ENCODE data around the gene MYRF.

Gene MYRF

GRCh38 chr11:61718621-61719302, 33.7 kb upstream of the MYRF start:
- no peak for DNase-seq (ENCODE audit: low read depth in 2 of 2)

GRCh38 chr11:61719978-61720377, 32.5 kb upstream of the MYRF start:
- DNase-seq (ENCODE audit: low read depth in 2 of 2), result no peak

GRCh38 chr11:61720597-61720996, 31.8 kb upstream of the MYRF start:
- DNase-seq (ENCODE audit: low read depth in 2 of 2), result no peak

GRCh38 chr11:61724437-61724836, 28.0 kb upstream of the MYRF start:
- DNase-seq (ENCODE audit: low read depth in 2 of 2), result no peak

- no peak for DNase-seq (ENCODE audit: low read depth in 2 of 2)
Measured at GRCh38 chr11:61725781-61726231, 26.6 kb upstream of the MYRF start.

GRCh38 chr11:61726775-61727174, 25.7 kb upstream of the MYRF start:
- no peak for DNase-seq (ENCODE audit: low read depth in 2 of 2)

- DNase-seq (ENCODE audit: low read depth in 2 of 2), result no peak
Measured at GRCh38 chr11:61727401-61727811, 25.0 kb upstream of the MYRF start.

- no peak for DNase-seq (ENCODE audit: low read depth in 2 of 2)
Measured at GRCh38 chr11:61728066-61728939, 24.1 kb upstream of the MYRF start.

GRCh38 chr11:61728940-61729219, 23.6 kb upstream of the MYRF start:
- DNase-seq (ENCODE audit: low read depth in 2 of 2), result no peak

- no peak for DNase-seq (ENCODE audit: low read depth in 2 of 2)
Measured at GRCh38 chr11:61730240-61730994, 22.0 kb upstream of the MYRF start.

GRCh38 chr11:61731211-61731951, 21.1 kb upstream of the MYRF start:
- DNase-seq (ENCODE audit: low read depth in 2 of 2), result no peak

GRCh38 chr11:61731952-61732675, 20.3 kb upstream of the MYRF start:
- no peak for DNase-seq (ENCODE audit: low read depth in 2 of 2)

- no peak for DNase-seq (ENCODE audit: low read depth in 2 of 2)
Measured at GRCh38 chr11:61732705-61733104, 19.7 kb upstream of the MYRF start.

GRCh38 chr11:61733120-61733978, 19.1 kb upstream of the MYRF start:
- peak; percentile 64 to 78 for DNase-seq (ENCODE audit: low read depth in 2 of 2)

- no peak for DNase-seq (ENCODE audit: low read depth in 2 of 2)
Measured at GRCh38 chr11:61734767-61735166, 17.7 kb upstream of the MYRF start.

GRCh38 chr11:61735391-61735790, 17.0 kb upstream of the MYRF start:
- no peak for DNase-seq (ENCODE audit: low read depth in 2 of 2)

GRCh38 chr11:61736310-61736709, 16.1 kb upstream of the MYRF start:
- no peak for DNase-seq (ENCODE audit: low read depth in 2 of 2)

GRCh38 chr11:61737131-61737530, 15.3 kb upstream of the MYRF start:
- no peak for DNase-seq (ENCODE audit: low read depth in 2 of 2)

- DNase-seq (ENCODE audit: low read depth in 2 of 2), result no peak
Measured at GRCh38 chr11:61737636-61738386, 14.6 kb upstream of the MYRF start.

- DNase-seq (ENCODE audit: low read depth in 2 of 2), result no peak
Measured at GRCh38 chr11:61738776-61739175, 13.7 kb upstream of the MYRF start.

Measured in activated CD4-positive, alpha-beta T cell treated with anti-CD3 and anti-CD28 coated beads for 24 hours (primary cell).